Uterus (tissue), 2 donors: ENCODE data around the gene ESPNL.

Experiments used
- POLR2A ChIP-seq, 2 donors: fragments of 450-650 bp; IDR thresholded peaks; one replicate each; pipeline ENCODE4 v1.6.1; 2016; ENCODE audit warnings: antibody characterized with exemption in 2 of 2, mild to moderate bottlenecking in 1 of 2, moderate library complexity in 1 of 2
- TF ChIP-seq, protein P1 (sequence below), 4 experiments: fragments of 200-600 bp in 2 of 4; fragments of 450-650 bp in 2 of 4; sonication (generic) in 2 of 4; IDR thresholded peaks; one replicate each; pipeline ENCODE4 v1.5.1; 2016 to 2019; ENCODE audit warnings: antibody characterized with exemption in 4 of 4, mild to moderate bottlenecking in 2 of 4, moderate library complexity in 1 of 4

DNA sequence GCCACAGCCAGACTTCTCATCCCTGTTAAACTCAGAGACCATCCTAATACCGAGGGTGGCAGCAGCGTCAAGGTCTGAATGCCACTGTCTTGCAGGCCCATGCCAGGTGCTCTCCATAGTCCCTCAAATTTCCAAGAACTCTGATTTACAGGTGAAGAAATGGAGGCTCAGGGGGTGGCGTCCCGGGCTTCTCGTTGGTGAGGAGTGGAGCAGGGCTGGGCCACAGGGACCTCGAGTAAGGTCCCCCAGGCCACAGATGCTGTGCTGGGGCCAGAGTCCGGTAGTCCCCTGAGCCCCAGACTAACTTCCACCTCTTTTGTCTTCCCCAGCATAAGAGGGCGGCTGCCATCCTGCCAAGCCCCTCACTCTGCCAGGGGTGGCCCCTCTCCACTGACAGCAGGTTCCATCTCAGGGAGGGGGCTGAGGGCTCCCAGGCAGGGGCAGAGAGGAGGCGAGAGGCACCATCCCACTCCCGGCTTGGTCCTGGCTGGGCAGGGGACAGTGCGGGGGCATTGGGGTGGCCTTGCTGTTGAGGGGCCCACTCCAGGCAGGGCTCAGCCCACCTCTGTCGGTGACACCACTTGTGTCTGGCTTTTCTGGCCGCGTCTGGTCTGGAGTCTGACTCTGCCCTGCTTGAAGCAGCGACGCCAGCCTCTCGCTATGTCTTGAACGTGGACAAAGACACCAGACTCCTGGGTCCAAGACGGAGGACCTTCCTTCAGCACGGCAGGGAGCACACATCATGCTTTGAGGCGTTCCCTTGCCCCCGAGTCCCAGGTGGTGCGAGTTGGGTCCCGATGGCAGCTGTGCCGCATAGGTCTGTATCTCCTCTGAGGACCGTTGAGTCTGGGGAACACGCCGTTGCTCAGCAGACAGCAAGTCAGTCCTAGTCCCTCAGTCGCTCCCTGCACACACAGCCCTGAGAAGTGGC lies 22.4 kb downstream of the ESPNL start:
- TF ChIP-seq, protein P1, sequence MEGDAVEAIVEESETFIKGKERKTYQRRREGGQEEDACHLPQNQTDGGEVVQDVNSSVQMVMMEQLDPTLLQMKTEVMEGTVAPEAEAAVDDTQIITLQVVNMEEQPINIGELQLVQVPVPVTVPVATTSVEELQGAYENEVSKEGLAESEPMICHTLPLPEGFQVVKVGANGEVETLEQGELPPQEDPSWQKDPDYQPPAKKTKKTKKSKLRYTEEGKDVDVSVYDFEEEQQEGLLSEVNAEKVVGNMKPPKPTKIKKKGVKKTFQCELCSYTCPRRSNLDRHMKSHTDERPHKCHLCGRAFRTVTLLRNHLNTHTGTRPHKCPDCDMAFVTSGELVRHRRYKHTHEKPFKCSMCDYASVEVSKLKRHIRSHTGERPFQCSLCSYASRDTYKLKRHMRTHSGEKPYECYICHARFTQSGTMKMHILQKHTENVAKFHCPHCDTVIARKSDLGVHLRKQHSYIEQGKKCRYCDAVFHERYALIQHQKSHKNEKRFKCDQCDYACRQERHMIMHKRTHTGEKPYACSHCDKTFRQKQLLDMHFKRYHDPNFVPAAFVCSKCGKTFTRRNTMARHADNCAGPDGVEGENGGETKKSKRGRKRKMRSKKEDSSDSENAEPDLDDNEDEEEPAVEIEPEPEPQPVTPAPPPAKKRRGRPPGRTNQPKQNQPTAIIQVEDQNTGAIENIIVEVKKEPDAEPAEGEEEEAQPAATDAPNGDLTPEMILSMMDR (IDR thresholded peaks at IDR 0.05), result no peak
- no peak for TF ChIP-seq POLR2A (IDR thresholded peaks at IDR 0.05)
